IPS-NIHi7 (cell line): ENCODE data around the gene SLC25A1.
"Not testable (repeated sequence)": the region's sequence is repeated elsewhere in the genome, so short reads cannot be mapped to it uniquely, and the experiment has no call there.

ENCODE experiments used
- DNase-seq: peaks from one replicate; pipeline ENCODE4 v3.0.0; 2012; ENCODE audit warnings: mixed read lengths; ENCODE audit errors: extremely low spot score

The SLC25A1 gene

GRCh38 chr22:19166421-19166820, 12.1 kb downstream of the SLC25A1 start:
- DNase-seq: no peak

GRCh38 chr22:19164425-19164824, 14.1 kb downstream of the SLC25A1 start:
- DNase-seq: no peak

GRCh38 chr22:19158649-19159048, 19.9 kb downstream of the SLC25A1 start:
- DNase-seq: not testable (repeated sequence)

- not testable (repeated sequence) for DNase-seq
These were observed 22.4 kb downstream of the SLC25A1 start for GRCh38 chr22:19156109-19156508.

GRCh38 chr22:19152942-19153883, 25.3 kb downstream of the SLC25A1 start:
- no peak for DNase-seq

GRCh38 chr22:19151329-19152191, 27.0 kb downstream of the SLC25A1 start:
- DNase-seq: no peak

GRCh38 chr22:19150482-19151328, 27.8 kb downstream of the SLC25A1 start:
- no peak for DNase-seq

- DNase-seq: no peak
These were observed 28.5 kb downstream of the SLC25A1 start, which contains the start of gene GSC2 for GRCh38 chr22:19149991-19150390. GSC2 (minus strand) TSS chr22:19150292; CDS start chr22:19150283, 9 bp downstream.

GRCh38 chr22:19149047-19149883, 29.3 kb downstream of the SLC25A1 start:
- peak; percentile 61 for DNase-seq

GRCh38 chr22:19148417-19149046, 30.0 kb downstream of the SLC25A1 start:
- DNase-seq: no peak

- DNase-seq: peak; percentile 51
These were observed 31.2 kb downstream of the SLC25A1 start for GRCh38 chr22:19147195-19147780.

GRCh38 chr22:19146215-19146968, 32.1 kb downstream of the SLC25A1 start:
- no peak for DNase-seq

- no peak for DNase-seq
These were observed 34.6 kb downstream of the SLC25A1 start for GRCh38 chr22:19143967-19144400.

GRCh38 chr22:19143212-19143611, 35.3 kb downstream of the SLC25A1 start:
- no peak for DNase-seq

GRCh38 chr22:19142394-19142793, 36.1 kb downstream of the SLC25A1 start:
- DNase-seq: no peak

GRCh38 chr22:19139974-19140373, 38.6 kb downstream of the SLC25A1 start:
- DNase-seq: no peak

- DNase-seq: no peak
These were observed 39.6 kb downstream of the SLC25A1 start for GRCh38 chr22:19139001-19139356.

- no peak for DNase-seq
These were observed 40.1 kb downstream of the SLC25A1 start for GRCh38 chr22:19138217-19139000.
